GM12865 (cell line): ENCODE measurements around the gene CCPG1.

Source experiments
- DNase-seq: peaks from one replicate; pipeline ENCODE4 v3.0.0; 2010; ENCODE audit warnings: low read depth
- H3K4me3 ChIP-seq: 2 replicates; pipeline ENCODE4 v1.5.1; 2011; ENCODE audit warnings: mild to moderate bottlenecking, low read depth, low read length, control low read depth
- TF ChIP-seq, protein P1 (sequence below): IDR thresholded peaks from 2 replicates; pipeline ENCODE4 v1.5.1; 2011; ENCODE audit warnings: low read length, control low read depth, low read depth, inconsistent platforms; ENCODE audit not compliant: insufficient read depth; ENCODE audit errors: missing control alignments

The CCPG1 gene

GRCh38 chr15:55334371-55334770 is 73.8 kb downstream of the CCPG1 start:
- TF ChIP-seq, protein P1, sequence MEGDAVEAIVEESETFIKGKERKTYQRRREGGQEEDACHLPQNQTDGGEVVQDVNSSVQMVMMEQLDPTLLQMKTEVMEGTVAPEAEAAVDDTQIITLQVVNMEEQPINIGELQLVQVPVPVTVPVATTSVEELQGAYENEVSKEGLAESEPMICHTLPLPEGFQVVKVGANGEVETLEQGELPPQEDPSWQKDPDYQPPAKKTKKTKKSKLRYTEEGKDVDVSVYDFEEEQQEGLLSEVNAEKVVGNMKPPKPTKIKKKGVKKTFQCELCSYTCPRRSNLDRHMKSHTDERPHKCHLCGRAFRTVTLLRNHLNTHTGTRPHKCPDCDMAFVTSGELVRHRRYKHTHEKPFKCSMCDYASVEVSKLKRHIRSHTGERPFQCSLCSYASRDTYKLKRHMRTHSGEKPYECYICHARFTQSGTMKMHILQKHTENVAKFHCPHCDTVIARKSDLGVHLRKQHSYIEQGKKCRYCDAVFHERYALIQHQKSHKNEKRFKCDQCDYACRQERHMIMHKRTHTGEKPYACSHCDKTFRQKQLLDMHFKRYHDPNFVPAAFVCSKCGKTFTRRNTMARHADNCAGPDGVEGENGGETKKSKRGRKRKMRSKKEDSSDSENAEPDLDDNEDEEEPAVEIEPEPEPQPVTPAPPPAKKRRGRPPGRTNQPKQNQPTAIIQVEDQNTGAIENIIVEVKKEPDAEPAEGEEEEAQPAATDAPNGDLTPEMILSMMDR, result no peak
- H3K4me3 ChIP-seq, result no peak overlapping the region
- no peak for DNase-seq

GRCh38 chr15:55327387-55327786 is 80.8 kb downstream of the CCPG1 start:
- TF ChIP-seq, protein P1, result no peak
- no peak for DNase-seq
- H3K4me3 ChIP-seq, result no peak overlapping the region

DNA sequence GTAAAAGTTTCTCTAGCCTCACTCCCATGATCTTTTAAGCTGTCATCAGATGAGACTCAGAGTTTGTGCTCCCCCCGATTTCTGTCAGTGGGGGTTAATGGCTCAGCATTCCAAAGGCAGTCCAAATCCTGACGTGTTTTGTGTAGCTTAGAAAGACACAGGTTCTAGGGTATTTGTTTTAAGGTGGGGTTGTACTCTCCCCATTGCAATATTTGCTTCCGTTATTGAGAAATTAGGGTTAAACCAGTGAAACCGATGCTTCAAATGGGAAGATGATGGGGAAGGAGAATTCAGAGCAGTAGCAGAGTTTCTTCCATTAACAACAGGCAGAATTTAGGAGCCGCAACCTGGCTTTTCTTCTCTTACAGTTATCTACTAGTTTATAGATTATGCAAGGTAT is 85.7 kb downstream of the CCPG1 start:
- H3K4me3 ChIP-seq, result no peak overlapping the region
- DNase-seq, result no peak
- TF ChIP-seq, protein P1, result no peak

GRCh38 chr15:55320963-55321362 is 87.2 kb downstream of the CCPG1 start:
- H3K4me3 ChIP-seq, result no peak overlapping the region
- no peak for DNase-seq
- TF ChIP-seq, protein P1, result no peak

DNA sequence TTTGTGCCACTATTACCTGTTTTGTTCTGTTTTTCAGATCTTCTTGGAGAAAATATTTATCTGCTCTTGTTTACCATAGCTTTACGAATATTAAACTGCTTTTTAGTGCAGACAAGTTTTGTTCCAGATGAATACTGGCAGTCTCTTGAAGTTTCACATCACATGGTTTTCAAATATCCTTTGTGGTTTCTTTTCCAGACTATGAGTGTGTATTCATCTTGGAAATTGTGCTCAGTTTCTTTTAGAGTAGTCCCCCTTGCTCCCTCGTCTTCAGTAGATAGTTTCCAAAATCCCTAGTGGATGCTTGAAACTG is 88.0 kb downstream of the CCPG1 start:
- H3K4me3 ChIP-seq, result peak overlapping the region; percentile 87
- TF ChIP-seq, protein P1, result no peak
- DNase-seq, result no peak

- TF ChIP-seq, protein P1, result no peak
- DNase-seq, result peak; percentile 79
- peak overlapping the region; percentile 87 for H3K4me3 ChIP-seq
Measured at GRCh38 chr15:55319537-55320237, 88.5 kb downstream of the CCPG1 start.
